ENCODE data around the gene RPS6KC1.

DNA sequence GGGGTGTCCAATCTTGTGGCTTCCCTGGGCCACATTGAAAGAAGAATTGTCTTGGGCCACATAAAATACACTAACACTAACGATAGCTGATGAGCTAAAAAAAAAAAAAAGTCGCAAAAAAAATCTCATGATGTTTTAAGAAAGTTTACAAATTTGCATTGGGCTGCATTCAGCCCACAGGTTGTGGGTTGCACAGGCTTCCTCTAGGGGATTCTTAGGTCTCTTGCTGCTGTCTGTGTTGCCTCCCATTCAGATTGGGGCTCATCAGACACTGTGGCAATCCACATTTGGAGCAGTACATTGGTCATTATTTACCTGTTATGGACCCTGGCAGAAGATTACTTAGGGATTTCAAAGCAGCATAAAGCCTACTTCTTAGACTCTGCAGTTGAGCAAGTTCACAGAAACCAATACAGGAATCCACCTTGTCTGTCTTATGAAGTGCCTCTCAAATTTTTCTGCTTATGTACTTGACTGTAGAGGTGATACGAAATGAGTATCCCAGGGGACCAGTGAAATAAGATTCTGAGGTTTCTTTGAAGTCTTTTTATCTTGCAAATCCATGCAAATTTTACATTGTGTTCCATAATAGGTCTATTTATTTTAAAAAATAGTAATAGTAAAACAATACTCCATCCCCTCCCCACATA lies 205.5 kb downstream of the RPS6KC1 start:
- no peak for TF ChIP-seq SUZ12 (IDR thresholded peaks at IDR 0.05)
- no peak for TF ChIP-seq SP1 (IDR thresholded peaks at IDR 0.05)
- no peak for TF ChIP-seq TARDBP (IDR thresholded peaks at IDR 0.05)
- TF ChIP-seq ELF4 (IDR thresholded peaks at IDR 0.05): no peak
- TF ChIP-seq FOXM1 (IDR thresholded peaks at IDR 0.05; ENCODE audit: borderline replicate concordance): no peak
- TF ChIP-seq CTBP1 (IDR thresholded peaks at IDR 0.05; ENCODE audit: borderline replicate concordance): no peak
- no peak for TF ChIP-seq FOXK2 (IDR thresholded peaks at IDR 0.05)
- TF ChIP-seq FOXA1 (IDR thresholded peaks at IDR 0.05): no peak
- no peak for TF ChIP-seq L3MBTL2 (conservative IDR thresholded peaks at IDR 0.05)
- no peak for TF ChIP-seq HDGF (IDR thresholded peaks at IDR 0.05; ENCODE audit: borderline replicate concordance)
- TF ChIP-seq, protein P1, sequence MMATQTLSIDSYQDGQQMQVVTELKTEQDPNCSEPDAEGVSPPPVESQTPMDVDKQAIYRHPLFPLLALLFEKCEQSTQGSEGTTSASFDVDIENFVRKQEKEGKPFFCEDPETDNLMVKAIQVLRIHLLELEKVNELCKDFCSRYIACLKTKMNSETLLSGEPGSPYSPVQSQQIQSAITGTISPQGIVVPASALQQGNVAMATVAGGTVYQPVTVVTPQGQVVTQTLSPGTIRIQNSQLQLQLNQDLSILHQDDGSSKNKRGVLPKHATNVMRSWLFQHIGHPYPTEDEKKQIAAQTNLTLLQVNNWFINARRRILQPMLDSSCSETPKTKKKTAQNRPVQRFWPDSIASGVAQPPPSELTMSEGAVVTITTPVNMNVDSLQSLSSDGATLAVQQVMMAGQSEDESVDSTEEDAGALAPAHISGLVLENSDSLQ (IDR thresholded peaks at IDR 0.05): no peak
- TF ChIP-seq BHLHE40 (IDR thresholded peaks at IDR 0.05; ENCODE audit: borderline replicate concordance): no peak
- no peak for TF ChIP-seq LEF1 (IDR thresholded peaks at IDR 0.05; ENCODE audit: borderline replicate concordance)

Measured in HEK293T (cell line).